22Rv1 (cell line): Measurements from ENCODE around the gene ARHGEF17.

Experiments used
- ZFX ChIP-seq: fragments of 450-650 bp; IDR thresholded peaks from 2 replicates; pipeline ENCODE4 v1.6.1; 2017; ENCODE audit warnings: antibody characterized with exemption, borderline replicate concordance
- TF ChIP-seq, protein P1 (sequence below): fragments of 450-650 bp; IDR thresholded peaks from 2 replicates; pipeline ENCODE4 v1.5.1; 2017; ENCODE audit warnings: mild to moderate bottlenecking

DNA sequence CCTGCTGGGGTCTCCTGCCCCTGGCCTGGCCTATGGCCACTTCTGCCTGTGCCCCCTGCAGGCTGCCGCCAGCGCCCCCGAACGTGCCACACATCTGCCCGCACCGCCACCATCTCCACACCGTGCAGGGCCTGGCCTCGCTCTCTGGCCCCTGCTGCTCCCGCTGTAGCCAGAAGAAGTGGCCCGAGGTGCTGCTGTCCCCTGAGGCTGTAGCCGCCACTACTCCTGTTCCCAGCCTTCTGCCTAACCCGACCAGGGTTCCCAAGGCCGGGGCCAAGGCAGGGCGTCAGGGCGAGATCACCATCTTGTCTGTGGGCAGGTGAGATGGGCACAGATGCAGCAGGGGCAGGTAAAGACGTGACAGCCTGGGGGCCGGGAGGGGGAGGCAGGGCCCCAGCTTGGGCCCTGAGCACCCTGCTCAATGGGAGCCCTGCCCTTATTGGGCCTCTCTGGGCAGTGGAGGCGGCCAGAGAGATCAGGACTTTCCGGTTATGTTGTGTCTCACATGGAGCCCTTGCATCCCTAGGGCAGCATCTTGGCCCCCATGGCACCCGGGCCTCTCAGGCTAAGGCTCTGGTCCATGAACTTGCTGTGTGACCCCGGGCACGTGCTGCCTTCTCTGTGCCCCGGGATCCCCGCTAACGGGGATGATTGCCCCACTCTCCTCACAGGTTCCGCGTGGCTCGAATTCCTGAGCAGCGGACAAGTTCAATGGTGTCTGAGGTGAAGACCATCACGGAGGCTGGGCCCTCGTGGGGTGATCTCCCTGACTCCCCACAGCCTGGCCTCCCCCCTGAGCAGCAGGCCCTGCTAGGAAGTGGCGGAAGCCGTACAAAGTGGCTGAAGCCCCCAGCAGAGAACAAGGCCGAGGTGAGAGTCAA lies 86.6 kb downstream of the ARHGEF17 start:
- TF ChIP-seq, protein P1, sequence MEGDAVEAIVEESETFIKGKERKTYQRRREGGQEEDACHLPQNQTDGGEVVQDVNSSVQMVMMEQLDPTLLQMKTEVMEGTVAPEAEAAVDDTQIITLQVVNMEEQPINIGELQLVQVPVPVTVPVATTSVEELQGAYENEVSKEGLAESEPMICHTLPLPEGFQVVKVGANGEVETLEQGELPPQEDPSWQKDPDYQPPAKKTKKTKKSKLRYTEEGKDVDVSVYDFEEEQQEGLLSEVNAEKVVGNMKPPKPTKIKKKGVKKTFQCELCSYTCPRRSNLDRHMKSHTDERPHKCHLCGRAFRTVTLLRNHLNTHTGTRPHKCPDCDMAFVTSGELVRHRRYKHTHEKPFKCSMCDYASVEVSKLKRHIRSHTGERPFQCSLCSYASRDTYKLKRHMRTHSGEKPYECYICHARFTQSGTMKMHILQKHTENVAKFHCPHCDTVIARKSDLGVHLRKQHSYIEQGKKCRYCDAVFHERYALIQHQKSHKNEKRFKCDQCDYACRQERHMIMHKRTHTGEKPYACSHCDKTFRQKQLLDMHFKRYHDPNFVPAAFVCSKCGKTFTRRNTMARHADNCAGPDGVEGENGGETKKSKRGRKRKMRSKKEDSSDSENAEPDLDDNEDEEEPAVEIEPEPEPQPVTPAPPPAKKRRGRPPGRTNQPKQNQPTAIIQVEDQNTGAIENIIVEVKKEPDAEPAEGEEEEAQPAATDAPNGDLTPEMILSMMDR = no peak
- TF ChIP-seq ZFX = no peak
